GM18858 (cell line): ENCODE measurements around the gene SLC29A2.

Experiments used
- ATAC-seq: cut with Tn5 transposase; IDR thresholded peaks from one replicate; pipeline ENCODE4 v1.9.1; 2021; ENCODE audit not compliant: unreplicated experiment

Gene SLC29A2, protein sequence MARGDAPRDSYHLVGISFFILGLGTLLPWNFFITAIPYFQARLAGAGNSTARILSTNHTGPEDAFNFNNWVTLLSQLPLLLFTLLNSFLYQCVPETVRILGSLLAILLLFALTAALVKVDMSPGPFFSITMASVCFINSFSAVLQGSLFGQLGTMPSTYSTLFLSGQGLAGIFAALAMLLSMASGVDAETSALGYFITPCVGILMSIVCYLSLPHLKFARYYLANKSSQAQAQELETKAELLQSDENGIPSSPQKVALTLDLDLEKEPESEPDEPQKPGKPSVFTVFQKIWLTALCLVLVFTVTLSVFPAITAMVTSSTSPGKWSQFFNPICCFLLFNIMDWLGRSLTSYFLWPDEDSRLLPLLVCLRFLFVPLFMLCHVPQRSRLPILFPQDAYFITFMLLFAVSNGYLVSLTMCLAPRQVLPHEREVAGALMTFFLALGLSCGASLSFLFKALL

DNA sequence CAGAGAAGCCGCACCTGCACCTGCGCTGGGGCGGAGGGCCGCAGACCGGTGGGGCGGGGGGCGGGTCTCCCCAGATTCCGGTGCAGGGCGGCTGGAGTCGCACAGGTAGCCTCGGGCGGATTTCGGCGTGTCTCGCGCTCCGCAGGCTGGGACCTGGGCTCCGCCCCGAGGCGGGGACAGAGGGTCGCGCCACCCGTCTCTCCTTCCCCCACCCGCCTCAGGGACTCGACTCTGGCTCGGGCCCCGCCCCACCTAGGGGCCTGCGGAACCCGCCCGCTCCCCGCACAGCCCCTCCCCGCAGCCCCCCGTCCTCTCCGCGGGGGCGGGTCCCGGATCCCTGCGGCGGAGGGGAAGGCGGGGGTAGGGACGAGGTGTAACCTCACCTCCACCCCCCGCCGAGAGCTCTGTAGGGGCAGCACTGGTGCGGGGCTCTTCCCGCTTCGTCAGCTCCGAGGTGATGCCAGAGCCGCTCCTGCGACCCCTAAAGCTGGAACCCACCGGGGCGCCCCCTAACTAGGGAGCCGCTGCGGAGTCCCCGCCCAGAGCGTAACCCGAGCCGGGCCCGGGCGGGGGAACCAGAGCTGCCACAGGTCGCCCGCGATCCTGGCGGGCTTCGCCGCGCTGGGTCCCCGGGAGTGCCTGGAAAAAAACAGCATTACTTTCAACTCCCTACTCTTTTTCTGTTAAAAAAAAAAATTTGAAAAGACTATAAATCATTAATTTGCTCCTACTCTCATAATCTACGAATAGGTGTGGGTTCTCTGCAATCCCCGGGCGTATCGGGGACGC, at the start of gene SLC29A2:
Gene SLC29A2, minus strand, starts transcription at position 134 of the 789 bp plus-strand sequence. CDS start 169 bp downstream, outside the sequence.
- ATAC-seq: no peak

DNA sequence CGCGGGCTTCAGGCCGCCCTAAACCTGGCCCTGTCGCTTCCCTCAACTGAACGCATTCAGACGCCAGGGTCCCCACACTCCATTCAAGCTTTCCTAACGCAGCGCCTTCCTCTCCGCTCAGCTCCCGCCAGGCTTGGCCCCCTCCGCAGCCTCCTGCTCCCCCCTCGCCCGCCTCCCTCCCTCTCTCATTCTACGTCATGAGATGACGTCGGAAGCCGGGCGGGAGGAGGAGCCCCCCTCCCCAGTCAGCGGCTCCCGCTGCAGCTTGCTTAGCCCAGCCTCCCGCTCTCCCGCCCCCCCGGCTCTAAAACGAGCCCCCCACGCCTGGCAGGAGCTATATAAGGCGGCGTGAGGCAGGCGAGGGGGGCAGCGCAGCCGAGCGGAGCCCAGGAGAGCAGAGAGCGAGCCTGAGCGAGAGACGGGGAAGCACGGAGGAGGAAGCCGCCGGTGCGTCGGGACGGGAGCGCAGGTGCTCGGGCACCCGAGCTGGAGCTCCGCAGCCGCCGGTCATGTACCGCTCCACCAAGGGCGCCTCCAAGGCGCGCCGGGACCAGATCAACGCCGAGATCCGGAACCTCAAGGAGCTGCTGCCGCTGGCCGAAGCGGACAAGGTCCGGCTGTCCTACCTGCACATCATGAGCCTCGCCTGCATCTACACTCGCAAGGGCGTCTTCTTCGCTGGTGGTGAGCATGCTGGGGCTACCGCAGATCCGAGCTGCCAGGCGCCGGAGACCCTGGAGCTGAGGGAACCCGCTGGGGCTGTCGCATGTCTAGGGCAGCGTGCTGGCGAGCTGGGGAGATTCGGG, 49.3 kb upstream of the SLC29A2 start, which contains the start of gene NPAS4:
Gene NPAS4, plus strand, starts transcription at position 365 of the 806 bp plus-strand sequence. Its CDS starts 145 bp downstream, at position 510.
- ATAC-seq: no peak

DNA sequence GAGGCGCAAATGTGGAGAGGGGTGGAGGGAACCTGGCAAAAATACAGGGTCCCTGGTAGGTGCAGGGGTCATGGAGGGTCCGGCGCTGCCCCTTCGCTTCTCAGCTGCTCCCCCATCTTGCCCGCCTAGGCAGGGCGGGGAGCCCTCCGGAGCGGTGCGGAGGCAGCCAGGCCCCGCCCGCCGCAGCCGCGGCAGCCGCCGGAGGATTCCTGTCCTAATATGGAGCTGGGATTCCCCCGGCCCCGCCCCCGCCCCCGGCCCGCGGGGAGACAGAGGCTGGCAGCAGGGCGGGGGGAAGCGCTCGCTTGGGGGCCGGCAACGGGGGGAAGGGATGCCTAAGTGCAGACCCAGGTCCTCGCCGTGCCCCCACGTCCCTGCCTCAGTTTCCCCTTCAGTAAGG, 48.3 kb upstream of the SLC29A2 start:
- ATAC-seq: no peak

GRCh38 chr11:66418986-66419308, 47.4 kb upstream of the SLC29A2 start:
- no peak for ATAC-seq

DNA sequence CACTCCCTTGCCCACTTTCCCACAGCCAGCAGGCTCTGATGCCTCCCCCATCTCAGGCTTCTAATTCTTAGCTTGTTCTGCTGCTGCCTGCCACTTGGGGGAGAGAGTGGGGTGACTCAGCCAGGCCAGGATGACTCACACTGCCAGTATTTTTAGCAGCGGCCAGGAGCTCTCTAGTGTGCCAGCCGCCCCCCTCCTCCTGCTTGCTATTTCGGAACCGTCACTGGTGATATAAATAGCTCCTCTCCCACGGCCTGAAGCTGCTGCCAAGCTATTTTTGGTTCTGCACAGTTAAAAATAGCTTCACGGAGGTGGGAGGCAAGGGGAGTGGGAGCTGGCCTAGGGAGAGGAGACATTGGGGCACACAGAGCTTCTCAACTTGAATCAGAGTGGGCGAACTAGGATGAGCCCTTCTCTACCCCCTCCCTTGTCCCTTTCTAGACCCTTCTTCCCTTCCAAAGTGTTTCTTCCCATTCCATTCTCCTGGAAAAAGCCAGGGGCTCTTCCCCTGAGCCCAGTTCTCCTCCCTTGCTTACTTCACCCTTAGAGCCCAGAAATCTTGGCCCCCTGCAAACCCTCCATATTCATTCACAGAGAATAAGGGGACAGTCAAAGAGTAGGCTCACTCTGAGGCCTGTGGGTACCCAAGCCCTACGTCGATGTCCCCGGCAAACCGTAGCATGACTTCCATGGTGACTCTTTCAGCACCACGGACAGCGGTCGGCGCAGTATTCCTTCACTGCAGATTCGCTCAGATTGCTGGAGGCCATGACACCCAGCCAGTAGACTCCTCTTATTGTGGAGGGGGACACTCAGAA, 46.8 kb upstream of the SLC29A2 start:
- ATAC-seq: no peak

DNA sequence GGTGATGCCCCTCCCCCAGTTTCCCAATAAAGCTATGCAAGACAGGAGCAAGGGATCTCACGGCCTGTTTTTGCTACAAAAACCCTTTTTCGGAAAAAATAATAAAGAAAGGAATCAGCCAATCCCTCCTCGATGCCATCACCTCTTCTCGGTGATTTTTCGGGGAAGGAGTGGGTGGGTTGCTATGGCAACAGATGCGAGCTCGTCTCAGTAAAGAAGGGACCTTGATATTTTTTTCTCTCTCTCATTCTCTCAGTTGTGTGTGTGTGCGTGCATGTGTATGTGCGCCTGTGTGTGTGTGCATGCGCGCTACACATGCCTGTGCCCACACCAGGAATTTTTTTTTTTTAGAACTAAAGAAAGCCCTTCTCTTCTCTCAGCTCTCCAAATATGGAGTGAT, 45.4 kb upstream of the SLC29A2 start:
- ATAC-seq: no peak

GRCh38 chr11:66415423-66415822, 43.9 kb upstream of the SLC29A2 start:
- no peak for ATAC-seq

- ATAC-seq: no peak
Measured at GRCh38 chr11:66414120-66414934, 42.8 kb upstream of the SLC29A2 start.

GRCh38 chr11:66413167-66413566, 41.6 kb upstream of the SLC29A2 start:
- no peak for ATAC-seq

GRCh38 chr11:66412110-66412509, 40.5 kb upstream of the SLC29A2 start:
- ATAC-seq: no peak

DNA sequence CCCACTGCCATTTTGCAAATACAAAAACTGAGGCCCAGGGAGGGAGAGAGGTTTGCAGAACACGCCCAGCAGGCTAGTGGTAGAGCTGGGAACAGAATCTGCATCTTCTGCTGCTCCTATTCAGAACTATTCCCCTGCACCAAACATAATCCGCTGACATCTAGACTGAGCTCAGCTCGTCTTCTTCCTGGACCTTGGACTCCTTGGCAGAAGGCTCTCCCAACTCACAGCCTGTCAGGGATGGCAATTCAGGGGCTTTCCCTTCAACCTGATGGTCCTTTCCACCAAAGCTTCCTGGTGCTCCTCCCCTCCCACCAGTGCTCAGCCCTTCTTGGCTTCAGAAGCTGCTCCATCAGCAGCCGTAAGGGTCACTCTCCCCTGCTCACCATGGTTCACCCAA, 39.8 kb upstream of the SLC29A2 start:
- no peak for ATAC-seq

DNA sequence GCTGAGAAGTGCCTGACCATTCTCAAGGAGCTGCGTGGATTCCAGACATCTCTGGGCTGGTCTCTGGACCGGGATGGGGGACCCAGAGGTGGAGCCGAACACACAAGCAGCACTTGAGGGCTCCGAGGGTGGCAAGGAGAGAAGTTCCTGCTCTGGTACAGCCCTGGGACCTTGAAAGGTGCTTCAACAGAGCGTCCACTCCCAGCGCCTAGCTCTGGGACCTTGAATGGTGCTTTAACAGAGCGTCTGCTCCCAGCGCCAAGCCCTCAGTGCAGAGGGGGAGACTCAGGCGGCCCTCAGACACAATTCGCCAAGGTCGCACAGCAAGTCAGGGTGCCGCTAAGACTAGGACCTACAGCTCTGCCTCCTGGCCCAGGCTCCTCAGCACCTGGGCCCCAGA, 38.6 kb upstream of the SLC29A2 start:
- no peak for ATAC-seq

GRCh38 chr11:66409226-66409625, 37.7 kb upstream of the SLC29A2 start:
- ATAC-seq: no peak

DNA sequence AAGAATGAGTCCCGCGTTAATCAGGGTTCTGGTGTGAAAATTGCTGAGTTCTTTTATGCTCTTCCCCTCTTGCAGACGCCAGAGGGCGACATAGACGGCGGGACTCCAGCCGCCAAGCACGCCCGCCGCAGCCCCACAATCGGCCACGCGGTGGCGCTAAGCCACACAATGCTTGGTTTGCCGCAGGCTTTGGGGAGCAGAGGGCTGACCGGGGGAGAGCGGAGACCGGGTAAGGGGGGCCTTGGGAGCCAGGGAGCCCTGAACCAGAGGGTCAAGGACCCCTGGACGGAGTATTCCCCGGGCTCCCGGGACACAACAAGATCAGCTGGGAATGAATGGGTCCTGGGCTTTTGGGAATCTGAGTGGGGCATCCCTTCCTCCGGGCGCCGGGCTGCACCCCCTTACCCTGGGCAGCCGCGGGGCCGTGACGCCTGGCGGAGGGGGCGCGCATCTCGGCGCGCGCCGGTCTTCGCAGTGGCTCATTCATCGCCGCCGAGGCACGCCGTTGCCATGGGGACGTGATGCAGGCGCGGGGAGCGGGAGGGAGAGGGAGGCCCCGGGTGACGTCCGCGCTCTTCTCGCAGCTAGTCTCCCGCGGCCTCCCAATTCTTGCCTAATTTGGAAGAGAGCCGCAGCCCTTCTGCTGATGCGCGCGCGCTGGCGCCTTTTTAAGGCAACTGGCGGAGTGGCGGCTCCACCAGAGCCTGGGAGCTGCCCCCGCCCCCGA, 37.1 kb upstream of the SLC29A2 start:
- no peak for ATAC-seq

DNA sequence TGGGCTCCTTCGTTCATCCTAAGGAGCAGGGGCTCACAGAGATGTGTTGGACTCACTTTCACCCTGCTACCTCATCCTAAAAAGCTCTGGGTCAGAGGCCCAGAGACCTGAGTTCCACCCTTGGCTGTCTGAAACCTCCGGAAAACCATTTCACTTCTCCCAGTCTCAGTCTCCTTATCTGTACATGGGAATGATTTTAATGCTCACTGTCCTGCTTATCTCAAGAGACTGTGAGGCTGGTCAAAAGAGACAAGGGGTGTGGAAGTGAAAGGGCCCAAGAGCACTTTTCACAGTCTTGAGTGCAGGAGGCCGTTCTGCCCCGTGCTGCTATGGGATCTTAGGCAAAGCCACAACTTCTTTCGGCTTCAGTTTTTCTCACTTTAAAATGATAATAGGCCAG, 36.1 kb upstream of the SLC29A2 start:
- no peak for ATAC-seq

DNA sequence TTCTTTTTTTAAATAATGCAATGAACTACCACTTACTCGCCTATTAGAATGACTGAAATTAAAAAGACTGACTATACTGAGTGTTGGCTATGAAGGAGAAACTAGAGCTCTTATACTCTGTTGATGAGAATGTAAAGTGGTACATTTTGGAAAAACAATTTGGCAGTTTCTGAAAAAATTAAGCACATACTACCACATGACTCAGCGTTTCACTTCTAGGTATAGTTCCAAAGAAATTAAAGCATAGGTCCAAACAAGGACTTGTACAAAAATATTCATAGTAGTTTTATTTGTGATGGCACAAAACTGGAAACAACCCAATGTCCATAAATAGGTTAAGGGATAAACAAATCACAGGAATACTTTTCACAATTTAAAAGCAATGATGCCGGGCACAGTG, 22.4 kb upstream of the SLC29A2 start:
- no peak for ATAC-seq

DNA sequence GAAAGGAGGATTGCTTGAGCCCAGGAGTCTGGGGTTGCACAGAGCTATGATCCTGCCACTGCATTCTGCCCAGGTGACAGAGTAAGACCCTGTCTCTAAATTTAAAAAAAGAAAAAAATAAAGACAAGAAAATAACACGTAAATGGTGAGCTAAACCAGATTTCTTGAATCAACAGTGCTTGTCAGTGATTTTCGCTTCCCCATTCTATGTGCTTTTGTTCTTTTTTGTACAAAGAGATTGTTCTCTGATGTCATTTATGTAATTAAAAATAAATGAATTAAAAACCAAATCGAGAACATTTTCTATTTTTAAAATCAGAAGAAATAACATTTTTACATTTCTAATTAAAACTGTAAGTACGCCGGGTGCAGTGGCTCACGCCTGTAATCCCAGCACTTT, 19.8 kb upstream of the SLC29A2 start:
- ATAC-seq: no peak

DNA sequence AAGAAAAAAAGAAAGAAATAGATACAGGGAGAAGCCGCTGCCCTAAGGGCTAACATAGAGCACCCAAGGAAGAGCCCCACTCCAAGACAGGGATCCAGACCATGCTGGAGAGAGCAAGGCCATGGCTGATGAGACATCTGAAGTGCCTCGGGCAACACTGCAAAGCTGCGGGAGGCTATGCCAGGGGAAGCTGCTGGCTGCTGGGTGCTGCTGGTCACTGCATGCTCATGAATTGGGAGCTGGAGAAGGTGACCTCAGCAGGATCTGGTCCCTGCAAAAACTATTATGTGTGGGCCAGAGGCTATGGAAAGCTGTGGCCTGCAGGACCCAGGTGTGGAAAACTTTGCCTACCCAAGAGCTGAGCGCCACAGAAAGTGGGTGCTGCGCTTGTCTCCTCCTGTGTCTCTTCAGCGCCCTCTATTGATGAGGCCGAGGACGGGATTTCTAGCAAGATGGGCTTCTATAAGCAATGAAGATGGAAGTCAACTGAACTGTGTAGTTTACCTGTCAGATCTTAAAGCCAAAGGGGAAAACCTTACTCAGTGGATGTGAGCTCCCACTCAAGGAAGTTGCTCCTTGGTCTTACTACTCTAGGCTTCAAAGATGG, 17.3 kb upstream of the SLC29A2 start:
- ATAC-seq: no peak
